HG03442 (cell line): ENCODE results near the gene KSR2.
"Not testable (repeated sequence)": the region's sequence is repeated elsewhere in the genome, so short reads cannot be mapped to it uniquely, and the experiment has no call there.

Experiments used
- ATAC-seq: cut with Tn5 transposase; IDR thresholded peaks from one replicate; pipeline ENCODE4 v1.9.1; 2021; ENCODE audit warnings: mild to moderate bottlenecking, moderate library complexity; ENCODE audit not compliant: unreplicated experiment

Gene KSR2

GRCh38 chr12:117968826-117969659, at the start of gene KSR2:
Gene KSR2, minus strand, starts transcription at chr12:117968990. Its CDS starts 735 bp downstream, at chr12:117968255.
- peak; percentile 65 for ATAC-seq

GRCh38 chr12:118017926-118018325, 49.1 kb upstream of the KSR2 start:
- no peak for ATAC-seq

DNA sequence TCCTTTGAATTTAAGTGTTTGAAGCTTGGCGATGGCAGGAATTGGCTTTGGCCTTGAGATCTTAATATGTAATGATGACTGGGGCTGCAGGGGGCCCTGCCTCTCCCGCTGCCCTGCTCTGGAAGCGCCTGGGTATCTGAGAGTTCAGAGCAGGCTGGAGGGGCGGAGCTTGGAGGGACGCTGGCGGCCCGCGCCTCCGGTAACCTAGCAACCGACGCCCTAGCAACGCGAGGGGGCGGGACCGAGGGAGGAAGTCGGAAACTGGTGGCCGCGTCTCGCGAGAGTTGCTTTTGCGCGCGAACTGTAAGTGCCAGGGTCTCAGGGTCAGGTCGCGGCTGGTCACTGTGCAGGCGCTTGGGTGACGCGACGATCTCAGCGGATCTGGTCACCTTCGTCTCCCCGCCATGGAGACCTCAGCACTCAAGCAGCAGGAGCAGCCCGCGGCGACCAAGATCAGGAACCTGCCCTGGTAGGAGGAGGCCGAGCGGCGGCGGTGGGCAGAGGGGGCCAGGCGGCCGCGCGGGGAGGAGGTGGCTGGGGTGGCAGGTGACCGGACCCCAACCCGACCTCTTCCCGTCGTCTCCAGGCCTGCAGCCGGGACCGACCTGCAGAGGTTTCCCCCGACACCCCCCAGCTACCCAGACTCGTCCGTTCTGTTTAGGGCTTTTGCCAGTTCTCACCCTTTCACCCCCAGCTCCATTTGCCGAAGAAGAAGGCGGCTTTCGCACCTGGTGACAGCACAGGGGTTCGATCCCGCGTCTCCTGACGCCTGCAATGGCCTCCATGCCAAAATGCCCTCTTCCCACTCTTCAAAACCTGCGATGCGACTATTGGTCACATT, 47.9 kb upstream of the KSR2 start, which contains the start of gene RFC5:
Gene RFC5 (plus strand): TSS at position 280 of the 841 bp plus-strand sequence. CDS start 125 bp downstream, at position 405.
- ATAC-seq, result peak; percentile 95

GRCh38 chr12:118015944-118016343, 47.2 kb upstream of the KSR2 start:
- no peak for ATAC-seq

GRCh38 chr12:118015306-118015705, 46.5 kb upstream of the KSR2 start:
- ATAC-seq, result no peak

- no peak for ATAC-seq
These were observed 44.5 kb upstream of the KSR2 start for GRCh38 chr12:118013283-118013682.

DNA sequence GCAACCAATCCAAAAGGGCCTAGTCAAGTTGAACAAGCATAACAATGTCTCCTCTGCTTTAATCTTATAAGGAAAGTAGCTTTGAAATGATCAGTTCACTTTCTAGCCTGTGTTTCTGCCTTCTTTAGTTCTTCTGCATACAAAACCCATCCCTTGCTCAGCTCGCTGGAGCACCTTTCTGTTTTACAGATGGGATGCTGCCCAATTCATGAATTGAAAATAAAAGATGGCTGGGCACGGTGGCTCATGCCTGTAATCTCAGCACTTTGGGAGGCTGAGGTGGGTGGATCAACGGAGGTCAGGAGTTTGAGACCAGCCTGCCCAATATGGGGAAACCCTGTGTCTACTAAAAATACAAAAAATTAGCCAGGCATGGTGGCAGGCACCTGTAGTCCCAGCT, 43.2 kb upstream of the KSR2 start:
- ATAC-seq, result no peak

GRCh38 chr12:118011377-118011776, 42.6 kb upstream of the KSR2 start:
- ATAC-seq, result no peak

DNA sequence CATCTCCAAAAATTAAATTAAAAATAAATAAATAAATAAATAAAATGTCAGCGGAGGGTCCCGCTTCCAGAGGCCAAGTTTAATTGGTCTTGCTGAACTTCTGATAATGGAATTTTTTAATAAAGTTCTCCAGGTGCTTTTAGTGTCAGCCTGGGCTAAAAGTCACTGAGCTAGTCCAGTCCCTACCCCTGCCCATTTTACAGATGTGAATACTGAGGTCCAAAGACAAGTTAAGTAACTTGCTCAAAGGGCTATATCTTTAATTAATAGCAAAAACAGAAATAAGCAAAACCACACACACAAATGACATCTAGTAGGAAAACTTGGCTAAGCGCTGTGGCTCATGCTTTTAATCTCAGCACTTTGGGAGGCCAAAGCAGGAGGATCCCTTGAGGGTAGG, 42.1 kb upstream of the KSR2 start:
- ATAC-seq, result no peak

- ATAC-seq, result not testable (repeated sequence)
These were observed 31.0 kb upstream of the KSR2 start for GRCh38 chr12:117999806-118000205.

- ATAC-seq, result no peak
These were observed 29.9 kb upstream of the KSR2 start for GRCh38 chr12:117998719-117999118.

DNA sequence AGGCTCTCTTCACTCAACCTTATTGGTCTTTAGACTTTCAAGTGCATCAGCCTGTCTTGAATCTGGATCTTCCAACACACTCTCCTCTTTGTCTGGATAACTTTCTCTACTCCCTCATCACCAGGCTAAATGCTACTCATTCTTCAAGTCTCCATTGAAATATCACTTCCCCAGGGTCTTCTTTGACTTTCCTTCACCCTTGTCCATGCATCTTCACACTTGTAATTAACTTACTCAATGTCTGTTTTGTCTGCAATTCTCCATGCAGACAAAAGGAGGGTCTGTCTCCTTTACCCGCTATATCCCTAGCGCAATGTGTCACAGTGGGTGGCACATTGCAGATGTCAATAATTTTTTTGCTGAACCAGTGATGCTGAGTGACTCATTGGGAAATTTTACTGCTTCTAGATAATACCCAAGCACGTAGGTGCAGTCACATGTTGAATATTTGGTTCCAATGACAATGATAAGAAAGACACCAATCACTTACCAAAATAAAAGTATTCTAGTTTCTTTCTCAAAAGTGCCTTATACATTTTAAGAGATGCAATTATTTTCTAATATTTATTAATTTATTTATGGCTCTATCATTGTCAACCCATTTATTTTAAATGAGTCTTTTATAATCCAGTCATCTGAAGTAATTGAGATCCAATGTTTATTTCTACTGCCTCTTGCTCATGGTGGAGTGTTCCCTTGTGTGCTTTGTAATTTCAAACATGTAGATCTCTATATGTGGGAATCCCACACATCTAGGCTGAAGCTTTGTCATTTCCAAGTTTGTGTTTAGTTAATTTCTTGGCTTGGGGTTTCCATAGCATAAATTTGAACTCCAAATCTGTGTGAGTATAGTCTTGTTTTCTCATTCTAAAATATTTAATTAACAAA, 26.0 kb upstream of the KSR2 start:
- no peak for ATAC-seq

GRCh38 chr12:117986705-117987469, 18.1 kb upstream of the KSR2 start:
- no peak for ATAC-seq

GRCh38 chr12:117985182-117985581, 16.4 kb upstream of the KSR2 start:
- ATAC-seq, result no peak

DNA sequence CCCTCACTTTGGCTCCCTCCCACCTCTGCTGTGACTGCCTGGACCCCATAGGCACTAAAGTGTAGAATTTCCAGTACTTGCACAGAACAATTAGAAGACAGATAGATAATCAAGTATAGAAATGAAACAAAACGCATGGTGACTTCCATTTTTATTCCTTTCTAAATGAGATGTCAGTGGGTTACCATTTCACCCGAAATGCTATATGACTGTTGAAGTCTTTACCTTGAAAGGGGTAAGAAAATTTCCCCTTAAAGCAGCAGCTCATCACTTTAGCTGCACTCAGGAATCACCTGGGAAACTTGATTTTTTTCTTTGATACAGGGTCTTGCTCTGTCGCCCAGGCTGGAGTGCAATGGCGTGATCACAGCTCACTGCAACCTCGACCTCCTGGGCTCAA, 12.5 kb upstream of the KSR2 start:
- ATAC-seq, result no peak

- ATAC-seq, result no peak
These were observed 11.8 kb upstream of the KSR2 start for GRCh38 chr12:117980616-117981015.

GRCh38 chr12:117977373-117977772, 8.6 kb upstream of the KSR2 start:
- ATAC-seq, result no peak

- ATAC-seq, result no peak
These were observed 6.2 kb upstream of the KSR2 start for GRCh38 chr12:117975006-117975405.

DNA sequence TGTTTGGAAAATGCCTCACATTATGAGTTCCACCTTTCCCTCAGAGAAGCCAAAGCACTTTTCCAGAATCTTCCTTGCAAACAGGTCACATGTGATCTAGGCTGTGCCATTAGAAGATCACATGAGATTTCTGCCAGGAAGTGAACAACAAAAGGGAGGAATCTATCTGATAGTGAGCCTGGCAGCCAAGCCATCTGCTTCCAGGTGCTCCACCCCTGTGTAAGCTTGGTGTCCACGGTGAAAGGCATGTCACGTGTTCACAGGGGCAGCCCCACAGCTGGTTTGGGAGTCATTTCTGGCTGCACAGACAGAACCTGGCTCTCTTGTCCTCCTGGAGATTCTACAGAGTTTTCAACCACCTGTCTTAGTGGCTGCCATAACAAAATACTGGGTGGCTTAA, 3.5 kb upstream of the KSR2 start:
- ATAC-seq, result no peak

DNA sequence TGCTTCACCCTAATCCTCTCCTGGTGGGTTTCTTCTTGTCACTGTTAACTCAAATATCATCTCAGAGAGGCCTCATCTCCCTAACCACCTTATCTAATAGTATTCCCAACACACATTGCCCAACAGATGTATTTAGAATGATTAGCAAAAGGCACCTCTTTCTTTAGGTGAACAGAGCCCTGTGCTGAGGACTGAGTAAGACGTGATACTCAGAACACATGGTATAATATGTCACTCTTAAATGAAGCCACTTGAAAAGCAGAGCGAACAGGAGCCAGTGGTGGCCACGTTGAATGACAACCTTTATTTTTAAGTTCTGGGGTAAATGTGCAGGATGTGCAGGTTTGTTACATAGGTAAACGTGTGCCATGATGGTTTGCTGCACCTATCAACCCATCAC, 1.5 kb upstream of the KSR2 start:
- ATAC-seq, result no peak
